Liver (tissue), 9 donors: ENCODE measurements around the gene UGT1A10. TPM values are rescaled to one million over a fixed set of nuclear protein-coding genes. Genes with fewer than 3 reads are reported as not detected.
A peak's percentile ranks its signal among the peaks of the same experiment; 100 is the strongest.
"Not testable (repeated sequence)": the region's sequence is repeated elsewhere in the genome, so short reads cannot be mapped to it uniquely, and the experiment has no call there.

Experiments
- DNase-seq: peaks from one replicate; pipeline ENCODE4 v3.0.0-alpha.2; 2017; ENCODE audit warnings: low spot score
- H3K27ac ChIP-seq, 2 donors: one replicate each; pipeline ENCODE4 v1.7.0; 2013; ENCODE audit warnings: inconsistent platforms in 2 of 2, low read length in 2 of 2, control low read depth in 1 of 2, low read depth in 1 of 2, mild to moderate bottlenecking in 1 of 2
- H3K27me3 ChIP-seq, 4 donors: one replicate each; pipeline versions ENCODE4 v1.6.1 to v1.7.0; 2013; ENCODE audit warnings: low read length in 3 of 4, inconsistent platforms in 1 of 4, mild to moderate bottlenecking in 1 of 4, moderate library complexity in 1 of 4; ENCODE audit not compliant: control insufficient read depth in 4 of 4, insufficient read depth in 4 of 4
- H3K36me3 ChIP-seq, 4 donors: one replicate each; pipeline versions ENCODE4 v1.6.1 to v1.7.0; 2013; ENCODE audit warnings: low read length in 3 of 4, mild to moderate bottlenecking in 3 of 4, low read depth in 1 of 4, moderate library complexity in 1 of 4; ENCODE audit not compliant: control insufficient read depth in 4 of 4, insufficient read depth in 3 of 4
- H3K4me1 ChIP-seq, 4 donors: one replicate each; pipeline versions ENCODE4 v1.6.1 to v1.7.0; 2013; ENCODE audit warnings: low read length in 3 of 4, mild to moderate bottlenecking in 3 of 4, moderate library complexity in 1 of 4; ENCODE audit not compliant: control insufficient read depth in 4 of 4, insufficient read depth in 4 of 4
- H3K4me3 ChIP-seq, 3 donors: one replicate each; pipeline versions ENCODE4 v1.6.1 to v1.7.0; 2013; ENCODE audit warnings: low read length in 3 of 3, control low read depth in 1 of 3, low read depth in 1 of 3, mild to moderate bottlenecking in 1 of 3
- H3K9ac ChIP-seq, 2 donors: one replicate each; pipeline ENCODE4 v1.7.0; 2013; ENCODE audit warnings: low read length in 2 of 2, mild to moderate bottlenecking in 2 of 2, moderate library complexity in 2 of 2, control low read depth in 1 of 2, low read depth in 1 of 2
- H3K9me3 ChIP-seq, 4 donors: one replicate each; pipeline versions ENCODE4 v1.6.1 to v1.7.0; 2013; ENCODE audit warnings: low read length in 3 of 4; ENCODE audit not compliant: control insufficient read depth in 4 of 4
- EGR1 ChIP-seq, 2 donors: IDR thresholded peaks; 2 replicates each; pipeline ENCODE4 v1.6.1; 2016 to 2018; ENCODE audit warnings: antibody characterized with exemption in 2 of 2, low read depth in 2 of 2
- FOXA2 ChIP-seq: IDR thresholded peaks from 2 replicates; pipeline ENCODE4 v1.6.1; 2016; ENCODE audit warnings: antibody characterized with exemption
- GABPA ChIP-seq, 2 donors: IDR thresholded peaks in 1 of 2; conservative IDR thresholded peaks in 1 of 2; 2 replicates each; pipeline ENCODE4 v1.6.1; 2016; ENCODE audit warnings: antibody characterized with exemption in 2 of 2, mild to moderate bottlenecking in 1 of 2, moderate library complexity in 1 of 2
- HNF4A ChIP-seq, 2 donors: conservative IDR thresholded peaks; 2 replicates each; pipeline ENCODE4 v1.6.1; 2016; ENCODE audit warnings: antibody characterized with exemption in 2 of 2, mild to moderate bottlenecking in 2 of 2
- HNF4G ChIP-seq: IDR thresholded peaks from 2 replicates; pipeline ENCODE4 v1.6.1; 2016; ENCODE audit warnings: antibody characterized with exemption
- JUND ChIP-seq, 2 donors: IDR thresholded peaks; 2 replicates each; pipeline ENCODE4 v1.6.1; 2016; ENCODE audit warnings: antibody characterized with exemption in 2 of 2
- NR2F2 ChIP-seq: IDR thresholded peaks from 2 replicates; pipeline ENCODE4 v1.6.1; 2016; ENCODE audit warnings: antibody characterized with exemption
- RAD21 ChIP-seq, 2 donors: IDR thresholded peaks; 2 replicates each; pipeline ENCODE4 v1.6.1; 2016; ENCODE audit warnings: antibody characterized with exemption in 2 of 2, mild to moderate bottlenecking in 2 of 2
- RXRA ChIP-seq, 2 donors: IDR thresholded peaks; 2 replicates each; pipeline ENCODE4 v1.6.1; 2017 to 2018; ENCODE audit warnings: antibody characterized with exemption in 2 of 2, mild to moderate bottlenecking in 1 of 2
- SP1 ChIP-seq: IDR thresholded peaks from 2 replicates; pipeline ENCODE4 v1.6.1; 2018; ENCODE audit warnings: antibody characterized with exemption, mild to moderate bottlenecking
- TAF1 ChIP-seq: conservative IDR thresholded peaks from 2 replicates; pipeline ENCODE4 v1.6.1; 2016; ENCODE audit warnings: antibody characterized with exemption, mild to moderate bottlenecking
- YY1 ChIP-seq: IDR thresholded peaks from 2 replicates; pipeline ENCODE4 v1.6.1; 2016; ENCODE audit warnings: antibody characterized with exemption, mild to moderate bottlenecking
- WGBS: extraction: QIAGEN DNeasy Blood & Tissue Kit; methylation state at CpG from one replicate; pipeline ENCODE4 v1.1.7; 2013; 5-methylcytosine and 5-hydroxymethylcytosine counted together
- polyA plus RNA-seq, 2 donors: library from polyadenylated mRNA; stranded (reverse) in 1 of 2; unstranded in 1 of 2; fragments of 200-250 nt in 1 of 2; fragments of >200 nt in 1 of 2; fragmentation: Nextera tagmentation in 1 of 2; extraction: Ambion mirVana in 1 of 2; gene quantifications; one replicate each; pipeline versions ENCODE4 v1.2.1 to v1.2.3, GENCODE V29; 2013 to 2015
- total RNA-seq, 2 donors: library from RNA; depleted of rRNA; stranded (reverse); fragments of >200 nt; gene quantifications; one replicate each; pipeline ENCODE4 v1.2.3, GENCODE V29; 2014
- TF ChIP-seq, protein P1 (sequence below): IDR thresholded peaks from 2 replicates; pipeline ENCODE4 v1.6.1; 2016; ENCODE audit warnings: antibody characterized with exemption, mild to moderate bottlenecking
- TF ChIP-seq, protein P2 (sequence below): IDR thresholded peaks from 2 replicates; pipeline ENCODE4 v1.6.1; 2016; ENCODE audit warnings: antibody characterized with exemption
- TF ChIP-seq, protein P3 (sequence below): IDR thresholded peaks from 2 replicates; pipeline ENCODE4 v1.6.1; 2016; ENCODE audit warnings: antibody characterized with exemption
- TF ChIP-seq, protein P4 (sequence below): fragments of 150-350 bp; IDR thresholded peaks from 2 replicates; pipeline ENCODE4 v1.5.1; 2017; ENCODE audit warnings: improper control_type of control experiment, low read depth, low read length; ENCODE audit not compliant: missing input control
- TF ChIP-seq, protein P5 (sequence below): IDR thresholded peaks from 2 replicates; pipeline ENCODE4 v1.6.1; 2016; ENCODE audit warnings: antibody characterized with exemption
- donor health status: healthy.
- donor health status: healthy.
- donor health status: healthy.
- donor health status: healthy.
- donor health status: healthy.

UGT1A10 gene
- total and polyA plus RNA-seq, 4 donors: 0.08 TPM; not detected in 2

DNA sequence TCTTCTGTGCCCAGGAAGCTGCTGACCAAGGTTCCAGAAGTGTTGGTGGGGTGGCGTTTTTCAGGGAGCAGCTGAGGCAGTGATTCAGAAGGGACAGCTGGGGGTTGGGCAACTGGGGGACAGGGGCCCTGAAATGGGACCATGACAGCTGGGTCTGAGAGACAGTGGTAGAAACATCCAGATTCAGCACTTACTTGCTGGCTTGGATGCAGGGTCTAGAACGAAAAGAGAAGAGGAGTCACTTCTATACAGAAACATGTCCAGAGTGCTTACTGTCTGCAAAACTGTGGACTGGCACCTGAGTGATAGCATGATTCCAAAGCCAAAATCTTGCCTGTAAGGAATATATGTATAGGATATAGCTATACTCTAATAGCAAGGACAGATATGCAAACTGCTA, 109.6 kb downstream of the UGT1A10 start:
- not testable (repeated sequence) for H3K9ac ChIP-seq, DNase-seq, H3K36me3 ChIP-seq, H3K9me3 ChIP-seq, H3K27me3 ChIP-seq
- 63% methylated on average over 2 of the region's 2 CpGs for WGBS
- Histone ChIP-seq H3K4me1 (peaks cover 12 to 65% (median 41%) of the 10 kb centered on the region in 4 donors), H3K27ac (peak overlapping the region; percentile 49 to 65), H3K4me3 (peak overlapping the region in 1 of 3 donors; percentile 22)
- TF ChIP-seq, protein P1, sequence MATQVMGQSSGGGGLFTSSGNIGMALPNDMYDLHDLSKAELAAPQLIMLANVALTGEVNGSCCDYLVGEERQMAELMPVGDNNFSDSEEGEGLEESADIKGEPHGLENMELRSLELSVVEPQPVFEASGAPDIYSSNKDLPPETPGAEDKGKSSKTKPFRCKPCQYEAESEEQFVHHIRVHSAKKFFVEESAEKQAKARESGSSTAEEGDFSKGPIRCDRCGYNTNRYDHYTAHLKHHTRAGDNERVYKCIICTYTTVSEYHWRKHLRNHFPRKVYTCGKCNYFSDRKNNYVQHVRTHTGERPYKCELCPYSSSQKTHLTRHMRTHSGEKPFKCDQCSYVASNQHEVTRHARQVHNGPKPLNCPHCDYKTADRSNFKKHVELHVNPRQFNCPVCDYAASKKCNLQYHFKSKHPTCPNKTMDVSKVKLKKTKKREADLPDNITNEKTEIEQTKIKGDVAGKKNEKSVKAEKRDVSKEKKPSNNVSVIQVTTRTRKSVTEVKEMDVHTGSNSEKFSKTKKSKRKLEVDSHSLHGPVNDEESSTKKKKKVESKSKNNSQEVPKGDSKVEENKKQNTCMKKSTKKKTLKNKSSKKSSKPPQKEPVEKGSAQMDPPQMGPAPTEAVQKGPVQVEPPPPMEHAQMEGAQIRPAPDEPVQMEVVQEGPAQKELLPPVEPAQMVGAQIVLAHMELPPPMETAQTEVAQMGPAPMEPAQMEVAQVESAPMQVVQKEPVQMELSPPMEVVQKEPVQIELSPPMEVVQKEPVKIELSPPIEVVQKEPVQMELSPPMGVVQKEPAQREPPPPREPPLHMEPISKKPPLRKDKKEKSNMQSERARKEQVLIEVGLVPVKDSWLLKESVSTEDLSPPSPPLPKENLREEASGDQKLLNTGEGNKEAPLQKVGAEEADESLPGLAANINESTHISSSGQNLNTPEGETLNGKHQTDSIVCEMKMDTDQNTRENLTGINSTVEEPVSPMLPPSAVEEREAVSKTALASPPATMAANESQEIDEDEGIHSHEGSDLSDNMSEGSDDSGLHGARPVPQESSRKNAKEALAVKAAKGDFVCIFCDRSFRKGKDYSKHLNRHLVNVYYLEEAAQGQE: peak; percentile 0

DNA sequence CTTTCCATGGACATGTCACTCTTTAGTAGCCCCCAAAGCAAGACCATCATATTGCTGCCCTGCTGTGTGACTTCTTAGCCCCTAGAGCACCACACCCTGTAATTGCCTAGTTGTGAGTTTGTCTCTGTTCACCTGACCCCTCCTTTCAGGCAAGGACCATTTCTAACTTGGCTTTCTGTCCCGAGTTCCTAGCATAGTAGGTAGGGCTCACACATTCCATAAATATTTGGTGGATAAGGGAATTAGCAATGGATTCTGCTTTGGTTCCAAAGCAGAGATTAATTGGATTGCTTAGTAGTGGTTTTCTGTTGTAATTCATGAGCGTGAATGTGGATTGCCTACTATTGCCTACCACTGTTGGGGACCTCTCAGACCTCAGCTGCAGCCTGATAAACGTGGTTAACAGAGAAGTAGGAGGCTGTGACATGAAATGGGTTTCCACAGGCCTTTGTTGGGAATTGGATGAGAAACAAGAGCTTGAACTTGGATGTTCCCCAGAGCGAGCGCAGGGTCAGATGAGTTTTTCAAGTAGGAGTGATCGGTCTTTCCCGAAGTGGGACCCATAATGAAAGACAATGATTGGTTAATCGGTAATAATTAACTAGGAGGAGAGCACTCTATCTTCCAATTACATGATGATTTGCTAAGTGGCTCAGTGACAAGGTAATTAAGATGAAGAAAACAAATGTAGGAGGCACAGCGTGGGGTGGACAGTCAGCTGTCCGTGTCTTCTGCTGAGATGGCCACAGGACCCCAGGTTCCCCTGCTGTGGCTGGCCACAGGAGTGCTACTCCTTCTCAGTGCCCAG, 110.4 kb downstream of the UGT1A10 start:
- Histone ChIP-seq H3K9me3 (no peaks in the 10 kb centered on the region), H3K4me3 (peak overlapping the region in 1 of 3 donors; percentile 23), H3K36me3 (peaks cover 0 to 4% (median 2%) of the 10 kb centered on the region in 4 donors), H3K9ac (no peak overlapping the region), H3K27ac (peak overlapping the region; percentile 57 to 65), H3K4me1 (peaks cover 12 to 68% (median 44%) of the 10 kb centered on the region in 4 donors), H3K27me3 (no peaks in the 10 kb centered on the region)
- TF ChIP-seq SP1 (no peak), GABPA (IDR thresholded peaks at IDR 0.05 in 1 of 2, conservative IDR thresholded peaks at IDR 0.05 in 1 of 2) (no peak), HNF4A (conservative IDR thresholded peaks at IDR 0.05) (peak; percentile 34 to 69), HNF4G (peak; percentile 21), EGR1 (IDR thresholded peaks at IDR 0.05; ENCODE audit: low read depth in 2 of 2) (peak in 1 of 2 donors; percentile 23), JUND (IDR thresholded peaks at IDR 0.05) (peak in 1 of 2 donors; percentile 58), RAD21 (IDR thresholded peaks at IDR 0.05) (peak; percentile 4 to 10), NR2F2 (no peak), YY1 (peak; percentile 75), FOXA2 (peak; percentile 13), RXRA (IDR thresholded peaks at IDR 0.05) (peak; percentile 90 to 97), TAF1 (no peak)
- TF ChIP-seq, protein P2, sequence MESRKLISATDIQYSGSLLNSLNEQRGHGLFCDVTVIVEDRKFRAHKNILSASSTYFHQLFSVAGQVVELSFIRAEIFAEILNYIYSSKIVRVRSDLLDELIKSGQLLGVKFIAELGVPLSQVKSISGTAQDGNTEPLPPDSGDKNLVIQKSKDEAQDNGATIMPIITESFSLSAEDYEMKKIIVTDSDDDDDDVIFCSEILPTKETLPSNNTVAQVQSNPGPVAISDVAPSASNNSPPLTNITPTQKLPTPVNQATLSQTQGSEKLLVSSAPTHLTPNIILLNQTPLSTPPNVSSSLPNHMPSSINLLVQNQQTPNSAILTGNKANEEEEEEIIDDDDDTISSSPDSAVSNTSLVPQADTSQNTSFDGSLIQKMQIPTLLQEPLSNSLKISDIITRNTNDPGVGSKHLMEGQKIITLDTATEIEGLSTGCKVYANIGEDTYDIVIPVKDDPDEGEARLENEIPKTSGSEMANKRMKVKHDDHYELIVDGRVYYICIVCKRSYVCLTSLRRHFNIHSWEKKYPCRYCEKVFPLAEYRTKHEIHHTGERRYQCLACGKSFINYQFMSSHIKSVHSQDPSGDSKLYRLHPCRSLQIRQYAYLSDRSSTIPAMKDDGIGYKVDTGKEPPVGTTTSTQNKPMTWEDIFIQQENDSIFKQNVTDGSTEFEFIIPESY: peak; percentile 16
- TF ChIP-seq, protein P3, sequence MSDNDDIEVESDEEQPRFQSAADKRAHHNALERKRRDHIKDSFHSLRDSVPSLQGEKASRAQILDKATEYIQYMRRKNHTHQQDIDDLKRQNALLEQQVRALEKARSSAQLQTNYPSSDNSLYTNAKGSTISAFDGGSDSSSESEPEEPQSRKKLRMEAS: peak; percentile 33
- TF ChIP-seq, protein P1: no peak
- TF ChIP-seq, protein P4, sequence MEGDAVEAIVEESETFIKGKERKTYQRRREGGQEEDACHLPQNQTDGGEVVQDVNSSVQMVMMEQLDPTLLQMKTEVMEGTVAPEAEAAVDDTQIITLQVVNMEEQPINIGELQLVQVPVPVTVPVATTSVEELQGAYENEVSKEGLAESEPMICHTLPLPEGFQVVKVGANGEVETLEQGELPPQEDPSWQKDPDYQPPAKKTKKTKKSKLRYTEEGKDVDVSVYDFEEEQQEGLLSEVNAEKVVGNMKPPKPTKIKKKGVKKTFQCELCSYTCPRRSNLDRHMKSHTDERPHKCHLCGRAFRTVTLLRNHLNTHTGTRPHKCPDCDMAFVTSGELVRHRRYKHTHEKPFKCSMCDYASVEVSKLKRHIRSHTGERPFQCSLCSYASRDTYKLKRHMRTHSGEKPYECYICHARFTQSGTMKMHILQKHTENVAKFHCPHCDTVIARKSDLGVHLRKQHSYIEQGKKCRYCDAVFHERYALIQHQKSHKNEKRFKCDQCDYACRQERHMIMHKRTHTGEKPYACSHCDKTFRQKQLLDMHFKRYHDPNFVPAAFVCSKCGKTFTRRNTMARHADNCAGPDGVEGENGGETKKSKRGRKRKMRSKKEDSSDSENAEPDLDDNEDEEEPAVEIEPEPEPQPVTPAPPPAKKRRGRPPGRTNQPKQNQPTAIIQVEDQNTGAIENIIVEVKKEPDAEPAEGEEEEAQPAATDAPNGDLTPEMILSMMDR: no peak
- TF ChIP-seq, protein P5, sequence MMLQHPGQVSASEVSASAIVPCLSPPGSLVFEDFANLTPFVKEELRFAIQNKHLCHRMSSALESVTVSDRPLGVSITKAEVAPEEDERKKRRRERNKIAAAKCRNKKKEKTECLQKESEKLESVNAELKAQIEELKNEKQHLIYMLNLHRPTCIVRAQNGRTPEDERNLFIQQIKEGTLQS: no peak
- 44% methylated on average over 10 of the region's 10 CpGs for WGBS
- DNase-seq: no peak
